K562 (cell line): ENCODE data around the gene IKZF3. TPM values are rescaled to one million over a fixed set of nuclear protein-coding genes. Genes with fewer than 3 reads are reported as not detected.

Source experiments
- ATAC-seq: fragments of 200-7000 bp; cut with Tn5 transposase; 3 replicates; pipeline ENCODE4 v1.9.1; 2020; ENCODE audit warnings: moderate library complexity
- BruUV-seq: library from RNA; stranded (reverse); fragments of 400-500 nt; replicated peaks from 2 replicates; lab custom pipeline; 2021; lab: Mats Ljungman, UMichigan
- CTCF ChIA-PET: fragments of 300-600 bp; formaldehyde crosslinking; extraction: SDS; loops from one replicate; lab custom pipeline; 2021; ENCODE audit warnings: low intra/inter-chr PET ratio; lab: Yijun Ruan, JAX
- POLR2A ChIA-PET: fragments of 300-600, 350-650 bp; sonication (Branson Sonifier 250); formaldehyde crosslinking; extraction: SDS; loops from one replicate; lab custom pipeline; 2021; ENCODE audit warnings: antibody characterized with exemption, inconsistent platforms; lab: Yijun Ruan, JAX
- DNase-seq, 4 experiments: peaks; one replicate each; pipeline versions ENCODE4 v3.0.0 to v3.0.0-alpha.2; 2011 to 2018; ENCODE audit warnings: low spot score in 3 of 4, mixed read lengths in 3 of 4; ENCODE audit errors: extremely low read depth in 1 of 4
- FAIRE-seq: peaks from 2 replicates; lab custom pipeline; 2011; peaks lifted over from hg19 to GRCh38; lab: Jason Lieb, UNC
- H2AFZ ChIP-seq: 2 replicates; pipeline ENCODE4 v1.6.0; 2011; ENCODE audit warnings: low read depth, low read length, control low read depth, inconsistent platforms
- H3K27ac ChIP-seq: fragments of 200-600 bp; 3 replicates; pipeline ENCODE4 v1.8.0; 2011; ENCODE audit warnings: low read depth, mild to moderate bottlenecking, control low read depth, inconsistent platforms, low read length, moderate library complexity, mixed read lengths; ENCODE audit errors: extremely low read depth
- H3K27me3 ChIP-seq, 2 experiments: fragments of 300-600 bp in 1 of 2; 2 replicates in 1 of 2; 3 replicates in 1 of 2; pipeline versions ENCODE4 v1.6.0 to v1.8.0; 2011; ENCODE audit warnings: inconsistent platforms in 2 of 2, low read length in 2 of 2, mild to moderate bottlenecking in 1 of 2, mixed read lengths in 1 of 2, moderate library complexity in 1 of 2; ENCODE audit not compliant: control insufficient read depth in 2 of 2, insufficient read depth in 2 of 2
- H3K36me3 ChIP-seq: fragments of 300-600 bp; 3 replicates; pipeline ENCODE4 v1.8.0; 2011; ENCODE audit warnings: mild to moderate bottlenecking, low read length, inconsistent platforms; ENCODE audit not compliant: control insufficient read depth, insufficient read depth
- H3K4me1 ChIP-seq, 2 experiments: fragments of 200-600 bp in 1 of 2; replicated peaks in 1 of 2; 2 replicates in 1 of 2; 3 replicates in 1 of 2; pipeline versions ENCODE4 v1.5.1 to v1.8.0; 2011; ENCODE audit warnings: inconsistent platforms in 2 of 2, low read length in 2 of 2, mild to moderate bottlenecking in 1 of 2, mixed read lengths in 1 of 2, moderate library complexity in 1 of 2; ENCODE audit not compliant: control insufficient read depth in 2 of 2, insufficient read depth in 2 of 2
- H3K4me2 ChIP-seq: 2 replicates; pipeline ENCODE4 v1.6.1; 2011; ENCODE audit warnings: low read length, control low read depth, inconsistent platforms, mixed read lengths; ENCODE audit not compliant: insufficient read depth
- H3K4me3 ChIP-seq: fragments of 200-600 bp; sonication (generic), shearing (Covaris generic); 2 replicates; pipeline ENCODE4 v1.5.1; 2016; ENCODE audit warnings: control low read depth, inconsistent platforms
- H3K79me2 ChIP-seq: fragments of 200-600 bp; 3 replicates; pipeline ENCODE4 v1.8.0; 2011; ENCODE audit warnings: low read length, inconsistent platforms; ENCODE audit not compliant: control insufficient read depth, insufficient read depth
- H3K9ac ChIP-seq, 2 experiments: 2 replicates each; pipeline versions ENCODE4 v1.6.0 to v1.6.1; 2011; ENCODE audit warnings: low read depth in 2 of 2, low read length in 2 of 2, control low read depth in 1 of 2, inconsistent platforms in 1 of 2, mild to moderate bottlenecking in 1 of 2, mixed read lengths in 1 of 2; ENCODE audit not compliant: insufficient read depth in 1 of 2
- H3K9me1 ChIP-seq: one replicate; pipeline ENCODE4 v1.6.0; 2011; ENCODE audit warnings: inconsistent platforms, mild to moderate bottlenecking, low read length, moderate library complexity; ENCODE audit not compliant: control insufficient read depth, insufficient read depth
- H3K9me3 ChIP-seq: replicated peaks from 2 replicates; pipeline ENCODE4 v1.5.1; 2011; ENCODE audit warnings: low read depth, low read length, inconsistent platforms; ENCODE audit not compliant: control insufficient read depth, insufficient read depth
- H4K20me1 ChIP-seq: replicated peaks from 2 replicates; pipeline ENCODE4 v1.6.1; 2011; ENCODE audit warnings: low read length, inconsistent platforms, mixed read lengths; ENCODE audit not compliant: control insufficient read depth, insufficient read depth
- MAZ ChIP-seq, 2 experiments: fragments of 450-650 bp in 1 of 2; sonication (generic) in 1 of 2; formaldehyde crosslinking; IDR thresholded peaks in 1 of 2; conservative IDR thresholded peaks in 1 of 2; 2 replicates each; pipeline versions ENCODE4 v1.4.0 to v1.5.0; 2020; ENCODE audit warnings: mild to moderate bottlenecking in 1 of 2, missing genetic modification reagents in 1 of 2
- NCOA4 ChIP-seq: fragments of 450-650 bp; IDR thresholded peaks from 2 replicates; pipeline ENCODE4 v1.6.1; 2018; ENCODE audit warnings: mild to moderate bottlenecking; ENCODE audit not compliant: partially characterized antibody
- NRF1 ChIP-seq, 2 experiments: fragments of 450-650 bp; IDR thresholded peaks in 1 of 2; conservative IDR thresholded peaks in 1 of 2; 2 replicates each; pipeline ENCODE4 v1.6.1; 2014; ENCODE audit warnings: mild to moderate bottlenecking in 2 of 2
- ZBTB9 ChIP-seq: fragments of 450-650 bp; formaldehyde crosslinking; IDR thresholded peaks from 2 replicates; pipeline ENCODE4 v1.4.0; 2020; ENCODE audit warnings: mild to moderate bottlenecking, moderate library complexity
- ZNF133 ChIP-seq: fragments of 250-450 bp; sonication (Bioruptor Pico); IDR thresholded peaks from 2 replicates; pipeline ENCODE4 v1.4.0; 2020; ENCODE audit warnings: mild to moderate bottlenecking
- WGBS: fragments of 100-300 bp; shearing (Covaris generic); methylation state at CpG from one replicate; pipeline ENCODE4 v1.1.6; 2016; ENCODE audit warnings: low coverage, mixed read lengths; ENCODE audit not compliant: insufficient coverage; ENCODE audit errors: missing lambda C conversion rate; 5-methylcytosine and 5-hydroxymethylcytosine counted together
- in situ Hi-C: fragments of 300-500 bp; cut with MboI; formaldehyde crosslinking; loops from 4 replicates; pipeline ENCODE4 v1.15.0; 2018; ENCODE audit warnings: inconsistent platforms, mixed read lengths
- intact Hi-C: fragments of 100-400 bp; cut with micrococcal nuclease; formaldehyde crosslinking; loops from 2 replicates; pipeline ENCODE4 v1.14.2; 2022
- polyA plus RNA-seq, 8 experiments: library from polyadenylated mRNA; depleted of rRNA in 4 of 8; stranded (reverse) in 5 of 8; unstranded in 3 of 8; fragments of >200 nt; fragmentation: Nextera tagmentation in 2 of 8; fragmentation: Illumina TruSeq in 1 of 8; extraction: Ambion mirVana in 2 of 8; extraction: Trizol in 1 of 8; gene quantifications; 2 replicates each; pipeline versions ENCODE4 v1.2.1 to v1.2.3, GENCODE V29; 2011 to 2014; ENCODE audit warnings: inconsistent platforms in 1 of 8, missing spikeins in 1 of 8
- total RNA-seq, 7 experiments: library from RNA; depleted of rRNA in 6 of 7; stranded (reverse); fragments of >200 nt in 6 of 7; fragmentation: Illumina TruSeq in 2 of 7; extraction: Trizol in 2 of 7; gene quantifications; 2 replicates each; pipeline versions ENCODE4 v1.2.1 to v1.2.3, GENCODE V29; 2011 to 2021; ENCODE audit warnings: low replicate concordance in 1 of 7
- TF ChIP-seq, protein P1 (sequence below), 3 experiments: IDR thresholded peaks in 2 of 3; conservative IDR thresholded peaks in 1 of 3; 2 replicates each; pipeline ENCODE4 v1.5.1; 2011 to 2012; ENCODE audit warnings: low read length in 3 of 3, mild to moderate bottlenecking in 3 of 3, control low read depth in 2 of 3, improper control_type of control experiment in 1 of 3, inconsistent platforms in 1 of 3, low read depth in 1 of 3, mixed read lengths in 1 of 3, moderate library complexity in 1 of 3; ENCODE audit not compliant: insufficient read depth in 2 of 3

The IKZF3 gene
- total and polyA plus RNA-seq, 9 of the 15 experiments (the other 6 are each of a cell fraction or from before 2014, with no cell fraction given) = 0.06 to 1.6 (median 0.62) TPM

DNA sequence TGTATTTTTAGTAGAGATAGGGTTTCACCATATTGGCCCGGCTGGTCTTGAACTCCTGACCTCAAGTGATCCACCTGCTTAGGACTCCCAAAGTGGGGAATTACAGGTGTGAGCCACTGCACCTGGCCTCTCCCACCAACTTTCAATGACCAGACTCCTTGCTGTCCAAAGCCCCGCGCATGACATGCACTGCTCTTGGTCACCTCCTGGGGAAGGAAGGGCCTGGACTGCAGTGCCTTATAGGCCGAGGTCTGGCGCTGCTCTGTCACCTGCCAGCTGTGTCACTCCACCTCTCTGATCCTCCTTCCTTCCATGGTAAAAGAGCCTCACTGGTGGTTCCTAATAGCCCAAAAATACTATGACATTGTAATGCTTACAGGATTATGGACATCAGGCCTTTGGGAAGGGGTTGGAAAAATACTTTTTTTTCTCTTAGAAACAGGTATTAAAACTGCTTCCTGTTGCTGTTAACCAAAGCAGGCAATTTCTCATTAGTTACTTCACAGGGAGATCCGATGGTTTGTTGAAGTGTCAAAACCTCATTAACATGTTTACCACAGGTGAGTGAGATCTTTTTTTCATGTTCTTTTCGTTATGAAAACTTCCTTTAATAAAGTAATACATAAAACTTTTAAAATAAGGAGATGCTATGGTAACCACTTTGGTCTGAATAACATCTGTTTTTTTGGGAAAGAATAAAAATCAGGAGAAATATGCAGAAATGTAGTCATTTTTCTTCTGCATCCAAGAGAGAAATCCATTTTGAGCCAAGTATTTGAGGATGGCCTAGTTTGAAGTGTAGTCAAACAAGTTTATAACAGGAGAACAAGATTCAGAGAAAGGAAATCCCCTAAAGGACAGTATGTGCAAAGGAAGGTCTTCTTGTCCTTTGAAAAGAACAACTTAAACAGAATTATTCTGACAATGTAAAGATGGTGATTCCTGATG is 90.9 kb downstream of the IKZF3 start:
- peak; percentile 67 for ATAC-seq
- H3K4me2 ChIP-seq = no peak overlapping the region
- BruUV-seq = no TSS peak
- H3K9me3 ChIP-seq = no peaks in the 10 kb centered on the region
- H3K79me2 ChIP-seq = no peaks in the 10 kb centered on the region
- H3K36me3 ChIP-seq = no peaks in the 10 kb centered on the region
- in situ Hi-C loops = no loop called here
- FAIRE-seq = no peak
- TF ChIP-seq, protein P1, sequence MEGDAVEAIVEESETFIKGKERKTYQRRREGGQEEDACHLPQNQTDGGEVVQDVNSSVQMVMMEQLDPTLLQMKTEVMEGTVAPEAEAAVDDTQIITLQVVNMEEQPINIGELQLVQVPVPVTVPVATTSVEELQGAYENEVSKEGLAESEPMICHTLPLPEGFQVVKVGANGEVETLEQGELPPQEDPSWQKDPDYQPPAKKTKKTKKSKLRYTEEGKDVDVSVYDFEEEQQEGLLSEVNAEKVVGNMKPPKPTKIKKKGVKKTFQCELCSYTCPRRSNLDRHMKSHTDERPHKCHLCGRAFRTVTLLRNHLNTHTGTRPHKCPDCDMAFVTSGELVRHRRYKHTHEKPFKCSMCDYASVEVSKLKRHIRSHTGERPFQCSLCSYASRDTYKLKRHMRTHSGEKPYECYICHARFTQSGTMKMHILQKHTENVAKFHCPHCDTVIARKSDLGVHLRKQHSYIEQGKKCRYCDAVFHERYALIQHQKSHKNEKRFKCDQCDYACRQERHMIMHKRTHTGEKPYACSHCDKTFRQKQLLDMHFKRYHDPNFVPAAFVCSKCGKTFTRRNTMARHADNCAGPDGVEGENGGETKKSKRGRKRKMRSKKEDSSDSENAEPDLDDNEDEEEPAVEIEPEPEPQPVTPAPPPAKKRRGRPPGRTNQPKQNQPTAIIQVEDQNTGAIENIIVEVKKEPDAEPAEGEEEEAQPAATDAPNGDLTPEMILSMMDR (IDR thresholded peaks at IDR 0.05 in 2 of 3, conservative IDR thresholded peaks at IDR 0.05 in 1 of 3; ENCODE audit: insufficient read depth in 2 of 3, low read depth in 1 of 3, low read length in 3 of 3) = peak in 1 of 3 experiments; percentile 15; a peak in 1 of 6 replicates
- TF ChIP-seq NRF1 (conservative IDR thresholded peaks at IDR 0.05 in 1 of 2, IDR thresholded peaks at IDR 0.05 in 1 of 2) (peak; percentile 25 to 47; a peak in 1 of 4 replicates), ZNF133 (CRISPR knock-in tag) (no peak), NCOA4 (no peak), MAZ (CRISPR knock-in tag; conservative IDR thresholded peaks at IDR 0.05 in 1 of 2, IDR thresholded peaks at IDR 0.05 in 1 of 2) (no peak), ZBTB9 (CRISPR knock-in tag) (no peak)
- H3K27me3 ChIP-seq = peaks cover 20 to 30% of the 10 kb centered on the region in 2 experiments
- no peaks in the 10 kb centered on the region for H3K4me1 ChIP-seq
- whole genome bisulfite sequencing = 14% methylated on average over 7 of the region's 7 CpGs
- no peak overlapping the region for H3K9ac ChIP-seq
- no peak overlapping the region for H2AFZ ChIP-seq
- no peaks in the 10 kb centered on the region for H3K9me1 ChIP-seq
- no peak for DNase-seq
- intact Hi-C loops = no loop called here
- ChIA-PET POLR2A (interaction anchor here (0.6 to 1.2 kb wide), 3 partner anchors 17 to 392 kb away, joined by 3 read pairs; no protein-coding TSS in a partner anchor), CTCF (no interaction called here)
- no peak overlapping the region for H3K27ac ChIP-seq
- H3K4me3 ChIP-seq = no peak overlapping the region
- H4K20me1 ChIP-seq = no peaks in the 10 kb centered on the region
